Measurements from ENCODE around the gene SH2D2A. TPM values are rescaled to one million over a fixed set of nuclear protein-coding genes. Genes with fewer than 3 reads are reported as not detected.

SH2D2A gene
- 2.3 TPM for polyA plus RNA-seq (2012; ENCODE audit: insufficient read length, low read depth)

- TF ChIP-seq FOXP2 (optimal IDR thresholded peaks at IDR 0.05; ENCODE audit: borderline replicate concordance, extremely low read depth, extremely low read length, insufficient read depth) (no peak), SIN3A (IDR thresholded peaks at IDR 0.05; ENCODE audit: borderline replicate concordance, insufficient read depth, low read length) (no peak), TAF1 (IDR thresholded peaks at IDR 0.05; ENCODE audit: borderline replicate concordance, insufficient read depth, low read length) (no peak), POLR2AphosphoS5 (IDR thresholded peaks at IDR 0.05; ENCODE audit: low read depth, low read length) (no peak)
- TF ChIP-seq, protein P1, sequence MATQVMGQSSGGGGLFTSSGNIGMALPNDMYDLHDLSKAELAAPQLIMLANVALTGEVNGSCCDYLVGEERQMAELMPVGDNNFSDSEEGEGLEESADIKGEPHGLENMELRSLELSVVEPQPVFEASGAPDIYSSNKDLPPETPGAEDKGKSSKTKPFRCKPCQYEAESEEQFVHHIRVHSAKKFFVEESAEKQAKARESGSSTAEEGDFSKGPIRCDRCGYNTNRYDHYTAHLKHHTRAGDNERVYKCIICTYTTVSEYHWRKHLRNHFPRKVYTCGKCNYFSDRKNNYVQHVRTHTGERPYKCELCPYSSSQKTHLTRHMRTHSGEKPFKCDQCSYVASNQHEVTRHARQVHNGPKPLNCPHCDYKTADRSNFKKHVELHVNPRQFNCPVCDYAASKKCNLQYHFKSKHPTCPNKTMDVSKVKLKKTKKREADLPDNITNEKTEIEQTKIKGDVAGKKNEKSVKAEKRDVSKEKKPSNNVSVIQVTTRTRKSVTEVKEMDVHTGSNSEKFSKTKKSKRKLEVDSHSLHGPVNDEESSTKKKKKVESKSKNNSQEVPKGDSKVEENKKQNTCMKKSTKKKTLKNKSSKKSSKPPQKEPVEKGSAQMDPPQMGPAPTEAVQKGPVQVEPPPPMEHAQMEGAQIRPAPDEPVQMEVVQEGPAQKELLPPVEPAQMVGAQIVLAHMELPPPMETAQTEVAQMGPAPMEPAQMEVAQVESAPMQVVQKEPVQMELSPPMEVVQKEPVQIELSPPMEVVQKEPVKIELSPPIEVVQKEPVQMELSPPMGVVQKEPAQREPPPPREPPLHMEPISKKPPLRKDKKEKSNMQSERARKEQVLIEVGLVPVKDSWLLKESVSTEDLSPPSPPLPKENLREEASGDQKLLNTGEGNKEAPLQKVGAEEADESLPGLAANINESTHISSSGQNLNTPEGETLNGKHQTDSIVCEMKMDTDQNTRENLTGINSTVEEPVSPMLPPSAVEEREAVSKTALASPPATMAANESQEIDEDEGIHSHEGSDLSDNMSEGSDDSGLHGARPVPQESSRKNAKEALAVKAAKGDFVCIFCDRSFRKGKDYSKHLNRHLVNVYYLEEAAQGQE (IDR thresholded peaks at IDR 0.05; ENCODE audit: insufficient read depth in 1 of 2, low read depth in 2 of 2, low read length in 2 of 2): no peak
Observed at GRCh38 chr1:156816561-156817328, at the start of gene SH2D2A. Gene SH2D2A (minus strand): TSS chr1:156816848. CDS start chr1:156816708, 140 bp downstream.

DNA sequence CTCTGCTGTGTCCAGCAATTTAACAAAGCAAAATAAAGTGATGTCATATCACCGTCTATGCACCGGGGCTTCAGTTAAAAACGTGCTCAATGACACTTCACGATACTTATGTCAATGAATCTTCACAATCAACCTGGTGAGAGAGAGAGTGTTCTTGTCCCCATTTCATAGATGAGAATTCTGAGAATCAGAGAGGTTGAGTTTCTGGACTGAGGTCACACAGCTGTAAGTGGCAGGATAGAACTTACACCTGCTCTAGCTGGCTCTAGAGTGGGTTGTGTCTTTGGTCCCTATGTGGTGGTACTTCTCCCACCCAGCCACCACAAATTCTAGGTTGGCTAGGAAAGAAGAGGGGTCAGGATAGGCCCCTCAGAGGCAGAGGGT lies 49.2 kb upstream of the SH2D2A start:
- TF ChIP-seq SIN3A (IDR thresholded peaks at IDR 0.05; ENCODE audit: borderline replicate concordance, insufficient read depth, low read length) (no peak), FOXP2 (optimal IDR thresholded peaks at IDR 0.05; ENCODE audit: borderline replicate concordance, extremely low read depth, extremely low read length, insufficient read depth) (no peak), TAF1 (IDR thresholded peaks at IDR 0.05; ENCODE audit: borderline replicate concordance, insufficient read depth, low read length) (no peak), POLR2AphosphoS5 (IDR thresholded peaks at IDR 0.05; ENCODE audit: low read depth, low read length) (no peak)
- TF ChIP-seq, protein P1 (IDR thresholded peaks at IDR 0.05; ENCODE audit: insufficient read depth in 1 of 2, low read depth in 2 of 2, low read length in 2 of 2): no peak

GRCh38 chr1:156865258-156865657 lies 48.6 kb upstream of the SH2D2A start:
- TF ChIP-seq TAF1 (IDR thresholded peaks at IDR 0.05; ENCODE audit: borderline replicate concordance, insufficient read depth, low read length): no peak
- TF ChIP-seq POLR2AphosphoS5 (IDR thresholded peaks at IDR 0.05; ENCODE audit: low read depth, low read length): no peak
- no peak for TF ChIP-seq FOXP2 (optimal IDR thresholded peaks at IDR 0.05; ENCODE audit: borderline replicate concordance, extremely low read depth, extremely low read length, insufficient read depth)
- TF ChIP-seq SIN3A (IDR thresholded peaks at IDR 0.05; ENCODE audit: borderline replicate concordance, insufficient read depth, low read length): no peak
- TF ChIP-seq, protein P1 (IDR thresholded peaks at IDR 0.05; ENCODE audit: insufficient read depth in 1 of 2, low read depth in 2 of 2, low read length in 2 of 2): no peak

DNA sequence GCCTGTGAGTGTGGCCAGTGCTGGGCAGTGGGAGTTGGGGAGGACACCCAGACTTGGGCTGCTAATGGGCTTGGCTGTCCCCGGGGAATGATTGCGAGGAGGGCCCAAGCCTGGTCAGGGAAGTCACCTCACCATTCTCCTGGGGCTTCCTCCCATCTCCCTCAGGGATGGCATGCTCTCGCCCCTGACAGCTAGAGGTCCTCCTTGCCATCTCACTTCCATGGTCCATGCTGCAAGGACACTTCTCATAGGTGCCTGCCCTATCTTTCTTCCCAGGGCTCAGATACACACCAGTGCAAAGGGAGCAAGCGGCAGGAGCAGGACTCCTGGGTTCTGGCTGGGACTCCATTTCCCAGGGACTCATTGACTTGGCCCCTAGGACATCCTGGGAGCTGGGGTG lies 48.1 kb upstream of the SH2D2A start:
- TF ChIP-seq SIN3A (IDR thresholded peaks at IDR 0.05; ENCODE audit: borderline replicate concordance, insufficient read depth, low read length) (no peak), POLR2AphosphoS5 (IDR thresholded peaks at IDR 0.05; ENCODE audit: low read depth, low read length) (no peak), FOXP2 (optimal IDR thresholded peaks at IDR 0.05; ENCODE audit: borderline replicate concordance, extremely low read depth, extremely low read length, insufficient read depth) (no peak), TAF1 (IDR thresholded peaks at IDR 0.05; ENCODE audit: borderline replicate concordance, insufficient read depth, low read length) (no peak)
- TF ChIP-seq, protein P1 (IDR thresholded peaks at IDR 0.05; ENCODE audit: insufficient read depth in 1 of 2, low read depth in 2 of 2, low read length in 2 of 2): no peak

Data from PFSK-1 (cell line).